Activated CD4-positive, alpha-beta T cell treated with anti-CD3 and anti-CD28 coated beads, Interleukin-2, amount 50 U/mL, for 4 hours (primary cell): ENCODE data around the gene CIB4.

Source experiments
- DNase-seq, 2 experiments: peaks; one replicate each; pipeline ENCODE4 v3.0.0-alpha.2; 2020

The CIB4 gene

DNA sequence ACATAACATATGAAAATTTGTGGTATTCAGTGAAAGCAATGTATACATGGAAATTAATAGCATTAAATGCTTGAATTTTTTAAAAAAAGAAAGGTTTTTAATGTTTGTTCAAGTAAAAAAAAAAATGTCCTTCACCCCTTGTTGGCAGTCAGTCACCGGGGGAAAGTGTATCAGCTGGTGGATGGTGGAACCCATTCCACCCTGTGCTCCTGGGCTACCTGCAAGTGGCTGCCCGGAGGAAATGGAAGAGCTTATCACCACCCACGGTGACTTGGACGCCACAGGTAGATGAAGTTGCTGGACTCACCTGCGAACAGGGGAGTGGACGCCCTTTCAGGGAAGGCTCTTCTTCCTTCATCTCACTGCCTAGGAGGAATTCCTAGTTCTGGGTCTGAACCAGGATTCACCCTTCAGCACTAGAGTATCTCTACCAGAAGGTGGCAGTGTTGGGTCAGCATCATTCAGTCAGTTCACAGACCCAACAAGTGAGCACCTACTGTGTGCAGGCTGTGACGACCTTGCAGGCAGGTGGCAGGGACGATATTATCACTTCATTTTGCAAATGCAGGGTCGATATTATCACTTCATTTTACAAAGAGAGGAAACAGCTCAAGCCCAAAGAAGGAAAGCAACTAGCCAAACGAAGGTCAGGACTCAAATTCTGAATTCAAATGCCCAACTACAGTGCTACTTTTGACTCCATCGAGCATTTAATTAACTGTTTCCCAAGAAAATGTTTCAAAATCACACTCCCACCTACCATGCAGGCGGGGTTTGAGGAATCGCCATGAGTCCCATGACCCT lies 35.8 kb downstream of the CIB4 start:
- no peak for DNase-seq

GRCh38 chr2:26602575-26602974 lies 38.6 kb downstream of the CIB4 start:
- DNase-seq, result no peak

DNA sequence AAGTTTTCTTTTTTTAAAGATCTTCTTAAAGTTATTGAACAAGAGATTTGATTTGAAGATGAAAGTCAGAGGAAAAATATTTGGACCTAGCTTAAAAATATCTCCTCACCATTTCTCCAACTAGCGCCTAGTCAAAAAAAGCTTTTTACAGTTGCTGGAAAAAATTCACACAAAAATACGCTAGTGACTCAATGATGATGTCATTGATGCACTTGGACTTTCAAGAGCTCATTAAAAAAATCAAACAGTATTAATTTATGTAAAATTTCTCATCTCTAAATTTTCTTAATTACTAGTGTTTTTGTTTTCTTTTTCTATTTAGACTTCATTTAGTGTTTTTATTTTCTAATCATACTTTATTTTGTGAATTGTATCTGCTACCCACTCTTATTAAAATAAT lies 41.8 kb downstream of the CIB4 start:
- no peak for DNase-seq

- no peak for DNase-seq
These were observed 42.2 kb downstream of the CIB4 start for GRCh38 chr2:26598996-26599373.

DNA sequence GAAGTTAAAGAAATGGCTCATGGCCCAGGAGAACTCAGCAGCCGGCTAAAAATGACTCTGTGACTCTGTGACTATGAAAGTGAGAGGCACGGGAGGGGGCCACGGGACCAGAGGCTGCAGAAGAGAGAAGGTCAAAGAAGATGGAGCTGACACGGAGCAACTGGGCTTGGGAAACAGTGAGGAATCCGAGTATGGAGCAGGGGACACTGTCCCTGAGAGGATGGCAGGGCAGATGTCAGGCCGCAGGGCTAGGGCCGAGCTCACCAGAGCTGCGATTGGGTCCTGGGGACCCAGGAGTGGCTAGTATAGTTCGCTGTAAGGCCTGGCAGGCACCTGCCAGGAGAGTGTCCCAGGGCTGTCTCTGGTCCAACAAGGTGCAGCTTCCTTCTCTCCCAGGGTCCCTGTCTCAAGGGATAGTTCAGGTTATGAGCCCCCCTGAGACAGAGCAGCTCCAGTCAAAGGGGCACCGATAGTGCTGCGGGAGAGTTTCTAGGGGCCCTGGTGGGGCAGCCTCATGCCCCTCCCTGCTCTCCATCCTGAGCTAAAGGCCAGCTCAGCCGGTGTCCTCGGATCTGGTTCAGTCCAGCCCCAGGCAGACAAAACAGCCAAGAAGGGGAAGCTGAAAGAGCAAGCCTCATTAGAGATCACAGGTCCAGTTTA lies 42.7 kb downstream of the CIB4 start:
- no peak for DNase-seq

- no peak for DNase-seq
These were observed 44.0 kb downstream of the CIB4 start for GRCh38 chr2:26597197-26597596.

- no peak for DNase-seq
These were observed 46.0 kb downstream of the CIB4 start for GRCh38 chr2:26595146-26595545.

- no peak for DNase-seq
These were observed 49.3 kb downstream of the CIB4 start for GRCh38 chr2:26591619-26592505.

GRCh38 chr2:26590980-26591618 lies 50.1 kb downstream of the CIB4 start:
- no peak for DNase-seq

- no peak for DNase-seq
These were observed 50.7 kb downstream of the CIB4 start for GRCh38 chr2:26590508-26590907.

DNA sequence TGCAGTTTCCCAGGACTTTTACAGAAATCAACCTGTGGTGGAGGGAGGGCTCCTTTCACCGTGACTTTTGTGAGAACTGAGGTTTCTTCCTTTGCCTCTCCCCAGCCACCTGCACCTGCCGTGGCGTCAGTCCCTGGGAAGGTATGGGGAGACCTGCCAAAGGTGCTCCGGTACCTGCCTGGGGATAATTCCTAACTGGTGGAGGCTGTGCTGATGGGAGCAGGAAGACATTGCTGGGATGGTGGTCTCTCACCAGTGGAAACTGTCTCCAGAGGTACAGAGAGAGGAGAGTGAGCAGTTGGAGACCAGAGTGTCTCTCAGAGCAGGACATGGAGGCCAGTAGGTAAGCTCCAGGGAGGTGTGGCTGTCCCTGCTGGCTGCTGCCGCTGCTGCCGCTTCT lies 52.6 kb downstream of the CIB4 start:
- no peak for DNase-seq

GRCh38 chr2:26587994-26588393 lies 53.2 kb downstream of the CIB4 start:
- no peak for DNase-seq

GRCh38 chr2:26585966-26586365 lies 55.2 kb downstream of the CIB4 start:
- no peak for DNase-seq

GRCh38 chr2:26585100-26585499 lies 56.1 kb downstream of the CIB4 start:
- DNase-seq, result no peak

DNA sequence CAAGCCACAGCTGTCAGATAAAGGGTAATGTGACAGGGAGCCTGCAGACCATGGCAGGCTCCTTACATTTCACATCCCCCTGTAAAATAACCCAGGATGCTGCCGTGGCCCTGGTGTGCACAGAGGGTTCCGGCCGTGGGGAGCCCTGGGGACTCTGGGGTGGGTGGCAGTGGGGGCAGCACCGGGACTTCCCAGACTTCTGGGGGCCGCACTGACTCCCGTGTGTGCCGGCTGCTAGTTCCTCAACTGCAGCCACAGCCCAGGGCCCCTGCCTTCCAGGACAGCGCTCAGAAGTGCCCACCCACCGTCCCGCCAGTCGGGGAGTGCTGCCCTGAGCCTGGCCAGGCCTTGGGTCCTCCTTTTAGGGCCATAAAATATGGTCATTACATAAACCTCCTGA lies 56.5 kb downstream of the CIB4 start:
- no peak for DNase-seq

DNA sequence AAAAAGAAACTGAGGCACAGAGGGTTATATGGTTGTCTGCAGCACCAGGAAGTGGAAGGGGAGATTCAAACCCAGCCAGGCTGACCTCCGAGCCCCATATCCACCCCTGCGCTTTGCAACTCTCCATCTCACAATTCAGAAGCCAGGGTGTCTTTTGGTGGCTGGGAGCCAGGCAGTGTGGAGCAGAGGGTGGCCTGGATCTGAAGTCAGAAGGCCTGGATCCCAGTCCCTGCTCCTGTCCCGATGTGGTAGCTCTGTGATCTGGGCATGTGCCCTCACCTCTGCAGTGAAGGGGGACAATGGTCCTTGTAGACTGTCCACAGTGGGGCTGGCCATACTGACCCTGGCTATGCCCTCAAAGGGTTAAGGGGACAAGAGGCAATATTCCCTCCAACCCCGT lies 57.0 kb downstream of the CIB4 start:
- DNase-seq, result no peak

- DNase-seq, result no peak
These were observed 57.7 kb downstream of the CIB4 start for GRCh38 chr2:26583381-26583911.

- DNase-seq, result no peak
These were observed 58.3 kb downstream of the CIB4 start for GRCh38 chr2:26582890-26583289.

- no peak for DNase-seq
These were observed 58.9 kb downstream of the CIB4 start for GRCh38 chr2:26581991-26582842.

GRCh38 chr2:26581266-26581990 lies 59.7 kb downstream of the CIB4 start:
- DNase-seq, result no peak

DNA sequence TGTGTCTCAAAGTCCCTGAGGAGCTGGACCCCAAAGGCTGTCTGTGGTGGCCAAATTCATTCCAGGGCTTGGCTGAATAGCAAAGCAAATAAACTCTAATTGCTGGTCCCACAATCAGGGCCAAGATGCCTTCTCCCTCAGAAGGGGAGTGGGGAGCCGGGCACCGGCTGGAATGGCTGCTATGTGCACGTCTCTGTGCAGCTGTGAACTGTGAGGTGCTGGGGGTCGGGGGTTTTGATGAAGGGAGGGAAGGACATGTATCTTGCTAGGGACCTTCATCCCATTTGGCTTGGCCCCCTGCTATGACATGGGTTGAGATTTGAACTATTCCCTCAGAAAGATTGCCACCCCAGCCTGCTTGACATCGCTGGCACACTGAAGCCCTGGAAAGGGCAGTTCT lies 60.4 kb downstream of the CIB4 start:
- no peak for DNase-seq
